NCI-H526 (cell line): ENCODE data around the gene KIF6.

ENCODE experiments used
- DNase-seq, 2 experiments: peaks; one replicate each; lab custom pipeline; 2025; lab: John Stamatoyannopoulos, UW

KIF6 gene

GRCh38 chr6:39347906-39348585, 377.2 kb downstream of the KIF6 start:
- DNase-seq = peak in 1 of 2 experiments; percentile 71

GRCh38 chr6:39347206-39347605, 378.0 kb downstream of the KIF6 start:
- DNase-seq = no peak

- DNase-seq = no peak
These were observed 380.4 kb downstream of the KIF6 start for GRCh38 chr6:39344821-39345280.

GRCh38 chr6:39343396-39343870, 381.8 kb downstream of the KIF6 start:
- DNase-seq = no peak

GRCh38 chr6:39342692-39343395, 382.4 kb downstream of the KIF6 start:
- no peak for DNase-seq

GRCh38 chr6:39341937-39342336, 383.3 kb downstream of the KIF6 start:
- DNase-seq = no peak

GRCh38 chr6:39341352-39341751, 383.9 kb downstream of the KIF6 start:
- no peak for DNase-seq

- peak in 1 of 2 experiments; percentile 20 for DNase-seq
These were observed 385.2 kb downstream of the KIF6 start for GRCh38 chr6:39339868-39340550.

- DNase-seq = no peak
These were observed 385.9 kb downstream of the KIF6 start for GRCh38 chr6:39339096-39339867.

- DNase-seq = no peak
These were observed 386.8 kb downstream of the KIF6 start for GRCh38 chr6:39338397-39338796.

GRCh38 chr6:39335780-39336545, 389.2 kb downstream of the KIF6 start:
- DNase-seq = no peak

GRCh38 chr6:39333644-39334438, 391.4 kb downstream of the KIF6 start:
- DNase-seq = no peak

GRCh38 chr6:39330476-39330875, 394.7 kb downstream of the KIF6 start:
- DNase-seq = no peak

GRCh38 chr6:39330057-39330456, 395.2 kb downstream of the KIF6 start:
- DNase-seq = no peak

GRCh38 chr6:39328066-39328465, 397.1 kb downstream of the KIF6 start:
- no peak for DNase-seq

- no peak for DNase-seq
These were observed 397.7 kb downstream of the KIF6 start for GRCh38 chr6:39327507-39327906.

GRCh38 chr6:39322306-39322850, 402.8 kb downstream of the KIF6 start, which contains the start of gene KCNK16:
Gene KCNK16 (minus strand): TSS chr6:39322702. CDS start chr6:39322540, 162 bp downstream.
- DNase-seq = no peak

- DNase-seq = no peak
These were observed 403.4 kb downstream of the KIF6 start for GRCh38 chr6:39321761-39322160.

- no peak for DNase-seq
These were observed 404.7 kb downstream of the KIF6 start for GRCh38 chr6:39320363-39320984.
